ENCODE measurements around the gene TUBA4A.

DNA sequence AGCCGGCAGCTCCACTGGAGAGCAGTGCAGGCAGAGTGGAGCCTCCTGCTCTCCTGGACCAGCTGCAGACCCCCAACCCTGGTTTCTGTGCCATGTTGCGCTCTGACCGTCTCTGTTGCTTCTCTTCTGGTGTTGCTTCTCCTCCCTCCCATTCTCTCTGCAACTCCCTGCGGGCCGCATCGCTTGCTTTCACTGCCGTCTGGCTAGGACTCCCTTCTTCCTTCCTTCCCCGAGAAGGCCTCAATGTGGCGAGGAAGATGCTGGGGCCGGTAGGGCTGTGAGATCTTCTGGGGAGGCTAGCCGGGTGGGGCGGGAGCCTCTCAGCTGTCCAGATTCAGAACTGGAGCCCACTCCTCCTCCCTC lies 31.6 kb upstream of the TUBA4A start:
- TF ChIP-seq, protein P1, sequence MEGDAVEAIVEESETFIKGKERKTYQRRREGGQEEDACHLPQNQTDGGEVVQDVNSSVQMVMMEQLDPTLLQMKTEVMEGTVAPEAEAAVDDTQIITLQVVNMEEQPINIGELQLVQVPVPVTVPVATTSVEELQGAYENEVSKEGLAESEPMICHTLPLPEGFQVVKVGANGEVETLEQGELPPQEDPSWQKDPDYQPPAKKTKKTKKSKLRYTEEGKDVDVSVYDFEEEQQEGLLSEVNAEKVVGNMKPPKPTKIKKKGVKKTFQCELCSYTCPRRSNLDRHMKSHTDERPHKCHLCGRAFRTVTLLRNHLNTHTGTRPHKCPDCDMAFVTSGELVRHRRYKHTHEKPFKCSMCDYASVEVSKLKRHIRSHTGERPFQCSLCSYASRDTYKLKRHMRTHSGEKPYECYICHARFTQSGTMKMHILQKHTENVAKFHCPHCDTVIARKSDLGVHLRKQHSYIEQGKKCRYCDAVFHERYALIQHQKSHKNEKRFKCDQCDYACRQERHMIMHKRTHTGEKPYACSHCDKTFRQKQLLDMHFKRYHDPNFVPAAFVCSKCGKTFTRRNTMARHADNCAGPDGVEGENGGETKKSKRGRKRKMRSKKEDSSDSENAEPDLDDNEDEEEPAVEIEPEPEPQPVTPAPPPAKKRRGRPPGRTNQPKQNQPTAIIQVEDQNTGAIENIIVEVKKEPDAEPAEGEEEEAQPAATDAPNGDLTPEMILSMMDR (IDR thresholded peaks at IDR 0.05; ENCODE audit: insufficient read depth, low read length) = no peak
- TF ChIP-seq SPI1 (IDR thresholded peaks at IDR 0.05; ENCODE audit: borderline replicate concordance, low read depth) = no peak
- no peak for TF ChIP-seq GABPA (IDR thresholded peaks at IDR 0.05; ENCODE audit: low read depth)
